CMK (cell line): ENCODE data around the gene ARMC6.
"Not testable (repeated sequence)": the region's sequence is repeated elsewhere in the genome, so short reads cannot be mapped to it uniquely, and the experiment has no call there.

Experiments used
- DNase-seq: peaks from one replicate; pipeline ENCODE4 v3.0.0-alpha.2; 2010; ENCODE audit warnings: low read depth

Gene ARMC6

DNA sequence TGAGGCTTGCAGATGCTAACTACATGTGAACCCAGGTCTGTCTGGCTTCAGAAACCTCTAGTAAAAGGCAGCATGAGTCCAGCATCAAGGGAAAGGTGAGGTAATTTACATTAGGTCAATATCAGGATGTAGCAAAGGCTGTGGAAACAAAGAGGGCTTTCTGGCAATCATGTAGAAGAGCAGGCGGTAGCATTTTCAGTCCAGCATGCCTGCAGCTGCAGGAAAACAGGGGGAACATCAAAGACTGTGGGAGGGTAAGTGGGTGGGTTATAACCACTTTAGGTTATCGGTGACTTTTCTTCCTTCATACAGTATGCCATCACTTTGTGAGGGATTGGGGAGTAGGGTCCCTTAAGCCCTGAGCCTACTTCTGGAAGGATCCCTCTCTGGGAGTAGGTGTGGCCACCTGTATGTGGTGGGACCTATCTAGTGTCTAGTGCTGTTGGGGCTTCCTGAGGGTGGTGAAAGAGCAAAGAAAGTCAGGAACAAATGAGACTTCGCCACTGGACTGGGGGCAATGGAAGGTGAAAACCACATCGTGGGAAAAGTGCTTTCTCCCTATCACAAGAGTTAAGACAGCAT is 10.9 kb upstream of the ARMC6 start:
- no peak for DNase-seq

DNA sequence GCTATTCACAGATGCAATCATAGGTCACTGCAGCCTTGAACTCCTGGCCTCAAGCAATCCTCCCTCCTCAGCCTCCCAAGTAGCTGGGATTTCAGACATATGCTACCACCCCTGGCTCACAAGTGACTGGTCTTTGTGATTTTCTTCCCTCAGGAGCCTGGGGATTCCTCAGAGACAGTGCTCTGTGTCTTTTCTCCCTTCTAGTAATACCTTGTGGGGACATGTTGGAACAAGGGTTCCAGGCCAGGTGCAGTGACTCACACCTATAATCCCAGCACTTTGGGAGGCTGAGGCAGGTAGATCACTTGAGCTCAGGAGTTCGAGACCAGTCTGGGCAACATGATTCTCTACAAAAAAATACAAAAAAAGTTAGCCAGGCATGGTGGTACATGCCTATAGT is 10.0 kb upstream of the ARMC6 start:
- DNase-seq, result not testable (repeated sequence)

- DNase-seq, result no peak
Measured at GRCh38 chr19:19025861-19026260, 7.5 kb upstream of the ARMC6 start.

GRCh38 chr19:19026299-19026971 is 7.0 kb upstream of the ARMC6 start:
- DNase-seq, result no peak

- no peak for DNase-seq
Measured at GRCh38 chr19:19027228-19027627, 6.2 kb upstream of the ARMC6 start.

DNA sequence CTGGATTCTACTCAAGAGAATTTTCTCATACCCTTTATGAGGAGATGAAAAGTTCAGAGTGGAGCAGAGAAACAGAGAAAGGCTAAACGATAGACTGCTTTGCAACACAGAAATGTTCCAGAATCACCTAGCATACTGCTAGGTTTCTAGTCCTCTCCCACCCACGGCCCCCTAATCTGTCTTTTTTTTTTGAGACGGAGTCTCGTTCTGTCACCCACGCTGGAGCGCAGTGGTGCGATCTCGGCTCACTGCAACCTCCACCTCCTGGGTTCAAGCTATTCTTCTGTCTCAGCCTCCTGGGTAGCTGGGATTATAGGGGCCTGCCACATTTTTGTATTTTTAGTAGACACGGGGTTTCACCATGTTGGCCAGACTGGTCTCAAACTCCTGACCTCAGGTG is 4.9 kb upstream of the ARMC6 start:
- DNase-seq, result no peak

DNA sequence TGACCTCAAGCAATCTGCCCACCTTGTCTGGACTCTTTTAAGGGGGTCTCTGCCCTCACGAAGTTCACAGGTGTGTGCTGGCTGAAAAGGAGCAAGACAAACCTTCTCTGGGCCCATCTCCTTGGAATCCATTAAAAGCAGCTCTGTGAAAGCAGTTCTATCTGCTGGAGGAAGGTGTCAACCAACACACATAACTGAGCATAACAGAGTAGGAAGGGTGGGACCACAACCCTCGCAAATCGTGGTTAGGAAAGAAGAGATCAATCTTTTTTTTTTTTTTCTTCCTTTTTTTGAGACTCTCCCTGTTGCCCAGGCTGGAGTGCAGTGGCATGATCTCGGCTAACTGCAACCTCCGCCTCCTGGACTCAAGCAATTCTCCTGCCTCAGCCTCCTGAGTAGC is 1.5 kb upstream of the ARMC6 start:
- DNase-seq, result no peak

DNA sequence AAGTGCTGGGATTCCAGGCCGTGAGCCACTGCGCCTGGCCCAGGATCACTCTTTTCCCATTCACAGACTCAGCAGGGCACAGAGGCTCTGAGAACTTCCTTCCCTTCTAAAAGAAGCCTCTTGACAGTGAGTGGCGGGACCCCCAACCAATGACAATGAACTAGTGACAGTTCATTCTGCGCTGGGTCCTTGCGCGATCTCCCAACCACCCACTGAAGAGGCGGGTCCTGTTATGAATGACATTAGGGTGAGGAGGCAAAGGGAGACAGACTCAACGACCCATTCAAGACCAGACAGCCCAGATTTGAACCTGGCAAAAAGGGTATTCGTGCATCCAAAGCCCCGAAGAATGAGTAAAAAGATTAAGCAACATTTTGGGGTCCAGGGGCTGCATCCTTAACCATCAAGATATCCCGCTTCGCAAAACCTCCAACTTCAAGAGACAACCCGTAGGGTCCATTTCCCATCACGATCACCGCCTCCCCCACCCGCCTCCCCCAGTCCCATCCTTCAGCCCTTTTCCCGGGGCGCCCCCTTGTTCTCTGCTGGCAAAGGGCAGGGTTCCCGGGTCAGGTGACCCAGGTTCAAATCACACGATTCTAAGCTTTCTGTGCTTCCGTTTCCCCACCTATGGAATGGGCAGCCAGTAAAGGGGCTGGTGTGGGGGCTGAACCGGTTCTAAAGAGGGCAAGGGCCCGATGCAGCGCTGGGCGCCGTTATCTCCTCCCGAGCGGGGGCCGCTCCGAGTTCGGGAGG is 805 bp upstream of the ARMC6 start:
- DNase-seq, result peak; percentile 81

DNA sequence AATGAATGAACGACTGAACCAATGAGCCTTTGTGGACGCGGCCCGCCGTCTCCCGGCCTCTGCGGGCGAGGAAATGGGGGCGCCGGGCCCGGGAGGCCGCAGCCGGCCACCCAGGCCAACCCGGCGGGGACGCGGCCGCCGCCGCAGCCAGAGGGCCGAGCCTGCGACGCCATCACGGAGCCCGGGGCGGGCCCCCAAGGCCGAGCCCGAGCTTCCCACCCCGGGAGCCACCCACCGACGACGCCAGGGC is 302 bp upstream of the ARMC6 start:
- no peak for DNase-seq

GRCh38 chr19:19034204-19034624 is 811 bp downstream of the ARMC6 start:
- peak; percentile 68 for DNase-seq

GRCh38 chr19:19039901-19040300 is 6.5 kb downstream of the ARMC6 start:
- no peak for DNase-seq

- DNase-seq, result no peak
Measured at GRCh38 chr19:19040417-19040816, 7.0 kb downstream of the ARMC6 start.

DNA sequence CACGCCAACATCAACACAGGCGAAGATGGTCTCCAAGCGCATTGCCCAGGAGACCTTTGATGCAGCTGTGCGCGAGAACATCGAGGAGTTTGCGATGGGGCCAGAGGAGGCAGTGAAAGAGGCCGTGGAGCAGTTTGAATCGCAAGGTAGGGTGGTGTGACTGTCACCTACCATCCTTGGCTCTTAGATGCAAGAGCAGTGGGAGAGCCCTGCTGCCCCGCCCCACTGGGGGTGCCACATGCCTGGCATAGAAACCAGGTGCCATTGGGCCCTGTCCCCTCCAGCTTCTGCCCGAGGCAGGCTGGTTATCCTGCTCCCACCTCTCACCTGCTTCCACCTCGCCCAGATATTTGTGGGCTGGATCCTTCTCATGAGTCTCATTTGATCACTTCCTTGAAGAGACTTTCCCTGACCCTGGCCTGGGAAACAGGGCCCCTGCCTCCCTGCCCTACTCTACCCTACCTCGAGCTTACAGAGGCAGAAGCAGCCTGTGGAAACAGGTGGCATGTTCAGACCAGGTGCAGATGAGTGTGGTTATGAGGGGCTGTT is 9.4 kb downstream of the ARMC6 start:
- no peak for DNase-seq

GRCh38 chr19:19043481-19043880 is 10.1 kb downstream of the ARMC6 start:
- no peak for DNase-seq

- DNase-seq, result no peak
Measured at GRCh38 chr19:19043881-19044280, 10.5 kb downstream of the ARMC6 start.

GRCh38 chr19:19049406-19049805 is 16.0 kb downstream of the ARMC6 start:
- DNase-seq, result no peak

DNA sequence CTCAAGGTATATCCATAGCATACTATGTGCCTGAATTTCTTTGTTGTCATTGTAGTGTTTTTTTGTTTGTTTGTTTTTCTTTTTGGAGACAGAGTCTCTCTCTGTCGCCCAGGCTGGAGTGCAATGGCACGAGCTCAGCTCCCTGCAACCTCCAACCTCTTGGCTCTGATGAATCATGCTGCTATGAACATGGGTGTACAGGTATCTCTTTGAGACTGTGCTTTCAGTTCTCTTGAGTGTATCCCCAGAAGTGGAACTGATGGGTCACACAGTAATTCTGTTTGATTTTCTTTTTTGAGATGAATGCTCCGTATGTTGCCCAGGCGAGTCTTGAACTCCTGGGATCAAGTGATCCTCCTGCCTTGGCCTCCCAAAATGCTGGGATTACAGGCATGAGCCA is 16.7 kb downstream of the ARMC6 start:
- no peak for DNase-seq

DNA sequence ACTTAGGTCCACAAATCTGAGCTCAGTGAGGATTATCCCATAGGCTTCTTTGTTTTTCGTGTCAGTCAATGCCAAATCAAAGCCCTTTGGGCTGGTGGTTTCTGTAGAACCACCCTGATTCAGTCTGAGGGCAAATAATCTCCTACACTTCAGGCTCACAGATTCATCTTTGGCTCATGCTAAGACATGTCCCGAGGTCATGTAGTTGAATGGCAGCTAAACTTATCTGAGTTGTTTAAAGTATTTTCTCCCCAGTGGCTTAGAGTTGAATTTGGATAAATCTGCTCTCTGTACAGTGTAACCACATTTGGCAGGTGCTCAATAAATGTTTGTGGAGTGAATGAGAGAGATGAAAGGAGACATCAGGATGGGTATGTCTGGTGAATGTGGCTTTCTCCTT is 17.3 kb downstream of the ARMC6 start:
- DNase-seq, result no peak

- DNase-seq, result no peak
Measured at GRCh38 chr19:19051478-19052213, 18.2 kb downstream of the ARMC6 start.

DNA sequence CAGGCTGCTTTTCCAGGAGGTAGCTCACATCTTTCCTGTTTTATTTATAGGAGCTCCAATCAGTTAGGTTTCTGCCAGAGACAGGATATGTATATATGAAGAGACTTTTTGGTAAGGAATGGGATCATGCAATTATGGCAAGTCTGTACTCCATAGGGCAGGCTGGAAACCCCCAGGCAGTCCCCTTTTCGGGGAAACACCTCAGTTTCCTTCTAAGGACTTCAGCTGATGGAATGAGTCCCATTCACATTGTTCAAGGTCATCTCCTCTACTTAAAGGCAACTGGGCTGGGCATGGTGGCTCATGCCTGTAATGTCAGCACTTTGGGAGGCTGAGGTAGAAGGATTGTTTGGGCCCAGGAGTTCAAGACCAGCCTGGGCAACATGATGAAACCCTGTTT is 19.5 kb downstream of the ARMC6 start:
- no peak for DNase-seq

- no peak for DNase-seq
Measured at GRCh38 chr19:19053508-19054314, 20.3 kb downstream of the ARMC6 start.
